HG03378 (cell line): ENCODE measurements around the gene CHMP6.

ENCODE experiments used
- ATAC-seq: cut with Tn5 transposase; IDR thresholded peaks from one replicate; pipeline ENCODE4 v1.9.1; 2021; ENCODE audit warnings: mild to moderate bottlenecking, moderate library complexity; ENCODE audit not compliant: unreplicated experiment

Gene CHMP6

DNA sequence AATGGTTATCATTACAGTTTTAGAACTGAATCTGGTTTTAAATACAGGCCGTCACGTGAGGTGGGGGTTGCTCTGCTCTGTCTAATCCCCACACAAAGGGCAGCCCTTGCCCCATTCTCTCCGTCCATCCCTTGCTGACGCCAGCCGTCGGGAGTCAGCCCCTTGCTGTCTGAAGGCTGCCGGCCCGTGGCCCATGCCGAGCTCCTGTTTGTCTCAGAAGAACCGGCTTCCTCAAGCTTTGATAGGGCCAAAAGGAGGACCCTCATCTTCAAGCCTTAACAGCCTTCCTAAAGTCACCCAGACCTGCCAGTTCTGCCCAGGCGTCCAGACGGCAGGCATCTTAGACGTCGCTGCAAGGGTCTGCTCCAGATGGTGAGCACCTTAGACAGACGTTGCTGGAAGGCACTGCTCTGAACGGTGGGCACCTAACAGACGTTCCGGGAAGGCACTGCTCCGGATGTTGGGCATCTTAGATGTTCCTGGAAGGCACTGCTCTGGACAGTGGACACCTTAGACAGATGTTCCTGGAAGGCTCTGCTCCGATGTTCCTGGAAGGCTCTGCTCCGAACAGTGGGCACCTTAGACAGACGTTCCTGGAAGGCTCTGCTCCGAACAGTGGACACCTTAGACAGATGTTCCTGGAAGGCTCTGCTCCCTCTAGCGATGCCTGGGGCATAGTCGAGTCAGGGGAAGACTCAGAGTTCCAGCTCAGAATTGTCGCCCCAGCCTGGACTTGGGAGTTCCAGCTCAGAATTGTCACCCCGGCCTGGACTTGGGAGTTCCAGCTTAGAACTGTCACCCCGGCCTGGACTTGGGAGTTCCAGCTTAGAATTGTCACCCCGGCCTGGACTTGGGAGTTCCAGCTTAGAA, 35.1 kb upstream of the CHMP6 start:
- no peak for ATAC-seq

DNA sequence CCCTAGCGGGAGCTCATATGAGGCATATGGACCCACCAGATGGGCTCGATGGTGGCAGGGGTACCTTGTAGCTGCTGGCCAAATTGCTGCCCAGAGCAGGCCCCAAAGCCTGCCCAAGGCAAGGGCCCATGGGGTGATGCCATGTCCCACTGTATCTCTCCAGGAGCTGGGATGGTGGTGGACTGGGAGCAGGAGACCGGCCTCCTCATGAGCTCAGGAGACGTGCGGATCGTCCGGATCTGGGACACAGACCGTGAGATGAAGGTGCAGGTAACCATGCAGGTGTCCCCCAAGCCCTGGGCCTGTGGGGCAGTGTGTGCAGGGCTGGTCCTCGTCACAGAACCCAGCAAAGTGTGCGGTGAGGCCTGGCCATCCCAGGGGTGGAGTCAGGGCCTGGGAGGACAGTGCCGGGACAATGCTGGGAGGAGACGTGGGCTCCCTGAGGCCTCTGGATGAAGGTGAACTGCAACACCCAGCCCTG, 34.1 kb upstream of the CHMP6 start:
- ATAC-seq: no peak

DNA sequence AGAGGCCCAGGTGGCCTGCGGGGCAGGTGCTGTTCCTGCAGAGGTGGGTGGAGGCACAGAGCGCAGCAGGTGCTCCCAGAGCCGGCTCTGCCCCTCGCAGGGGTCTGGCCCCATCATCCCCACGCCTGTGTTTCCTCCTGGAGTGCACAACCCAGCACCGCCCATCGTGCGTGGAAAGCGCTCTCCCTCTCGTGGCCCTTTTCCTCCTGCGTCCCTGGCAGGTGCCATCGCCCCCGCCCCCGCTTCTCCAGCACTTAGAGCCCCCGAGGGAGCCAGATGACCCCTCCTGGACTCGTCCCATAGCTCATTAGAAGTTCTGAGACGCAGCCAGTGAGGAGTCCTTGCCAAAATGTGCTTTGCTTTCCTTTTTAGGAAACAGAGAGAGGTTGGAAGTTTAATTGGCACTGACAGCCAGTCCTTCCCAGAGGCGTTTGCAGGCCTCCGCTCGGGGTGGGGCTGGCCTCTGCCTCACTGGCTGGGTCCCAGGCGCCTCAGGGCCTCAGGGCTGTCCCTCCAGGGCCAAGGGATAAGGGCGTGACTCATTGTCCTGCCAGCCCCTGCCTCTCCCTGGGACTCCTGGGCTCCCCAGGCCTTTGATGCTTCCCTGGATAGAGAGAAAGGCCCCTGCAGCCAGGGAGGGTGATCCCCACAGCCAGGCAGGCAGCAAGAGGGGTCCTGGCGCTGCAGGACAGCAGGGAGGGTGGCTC, 32.2 kb upstream of the CHMP6 start:
- no peak for ATAC-seq

DNA sequence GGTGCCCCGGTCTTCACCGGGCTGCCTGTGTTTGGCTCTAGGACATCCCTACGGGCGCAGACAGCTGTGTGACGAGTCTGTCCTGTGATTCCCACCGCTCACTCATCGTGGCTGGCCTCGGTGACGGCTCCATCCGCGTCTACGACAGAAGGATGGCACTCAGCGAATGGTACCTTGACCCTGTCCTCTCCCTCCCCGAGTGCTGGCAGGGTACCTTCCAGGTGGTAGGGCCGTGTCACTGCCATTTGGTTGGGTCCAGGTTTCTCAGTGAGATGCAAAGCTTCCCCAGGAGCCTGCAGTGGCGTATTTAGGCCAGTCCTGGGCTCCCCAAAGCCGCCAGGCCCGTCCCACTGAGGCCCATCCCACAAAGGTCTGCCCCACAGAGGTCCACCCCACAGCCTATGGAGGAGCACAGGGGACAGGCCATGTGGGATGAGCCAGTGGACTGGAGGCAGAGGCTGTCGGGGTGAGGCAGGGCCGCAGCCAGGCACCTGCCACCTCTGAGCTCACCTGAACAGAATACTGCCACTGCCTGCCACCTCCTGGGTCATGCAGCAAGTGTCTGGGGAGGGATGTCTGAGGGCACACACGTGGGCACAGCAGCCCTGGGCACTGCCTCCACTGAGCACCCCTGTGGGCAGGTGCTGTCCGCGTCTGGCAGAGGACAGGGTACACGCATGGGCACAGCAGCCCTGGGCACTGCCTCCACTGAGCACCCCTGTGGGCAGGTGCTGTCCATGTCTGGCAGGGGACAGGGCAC, 31.4 kb upstream of the CHMP6 start:
- ATAC-seq: no peak

DNA sequence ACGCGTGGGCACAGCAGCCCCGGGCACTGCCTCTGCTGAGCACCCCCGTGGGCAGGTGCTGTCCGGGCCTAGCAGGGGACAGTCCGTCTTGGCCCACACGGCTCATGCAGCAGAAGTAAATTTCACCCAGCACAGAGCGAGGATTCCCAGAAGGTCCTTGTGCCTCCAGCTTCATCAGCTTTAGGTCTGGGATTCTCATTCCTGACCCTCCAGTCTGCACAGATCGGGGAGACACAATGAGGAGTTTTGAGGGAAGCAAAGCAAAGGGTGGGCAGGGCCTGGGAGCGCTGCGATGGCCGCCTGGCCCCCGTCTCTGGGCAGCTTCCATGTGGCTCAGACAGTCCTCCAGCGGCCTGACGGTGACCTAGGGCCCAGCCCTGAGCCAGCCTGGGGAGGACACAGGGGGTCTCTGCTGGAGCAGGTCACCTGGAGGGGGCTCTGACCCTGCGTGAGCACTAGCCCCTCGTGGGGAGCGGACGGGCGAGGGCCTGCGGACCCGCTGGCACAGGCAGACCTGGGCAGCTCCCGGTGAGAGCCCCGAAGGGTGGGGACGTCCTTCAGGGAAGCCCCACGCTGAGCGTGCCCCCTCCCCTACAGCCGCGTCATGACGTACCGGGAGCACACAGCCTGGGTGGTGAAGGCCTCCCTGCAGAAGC, 30.7 kb upstream of the CHMP6 start:
- ATAC-seq: no peak

DNA sequence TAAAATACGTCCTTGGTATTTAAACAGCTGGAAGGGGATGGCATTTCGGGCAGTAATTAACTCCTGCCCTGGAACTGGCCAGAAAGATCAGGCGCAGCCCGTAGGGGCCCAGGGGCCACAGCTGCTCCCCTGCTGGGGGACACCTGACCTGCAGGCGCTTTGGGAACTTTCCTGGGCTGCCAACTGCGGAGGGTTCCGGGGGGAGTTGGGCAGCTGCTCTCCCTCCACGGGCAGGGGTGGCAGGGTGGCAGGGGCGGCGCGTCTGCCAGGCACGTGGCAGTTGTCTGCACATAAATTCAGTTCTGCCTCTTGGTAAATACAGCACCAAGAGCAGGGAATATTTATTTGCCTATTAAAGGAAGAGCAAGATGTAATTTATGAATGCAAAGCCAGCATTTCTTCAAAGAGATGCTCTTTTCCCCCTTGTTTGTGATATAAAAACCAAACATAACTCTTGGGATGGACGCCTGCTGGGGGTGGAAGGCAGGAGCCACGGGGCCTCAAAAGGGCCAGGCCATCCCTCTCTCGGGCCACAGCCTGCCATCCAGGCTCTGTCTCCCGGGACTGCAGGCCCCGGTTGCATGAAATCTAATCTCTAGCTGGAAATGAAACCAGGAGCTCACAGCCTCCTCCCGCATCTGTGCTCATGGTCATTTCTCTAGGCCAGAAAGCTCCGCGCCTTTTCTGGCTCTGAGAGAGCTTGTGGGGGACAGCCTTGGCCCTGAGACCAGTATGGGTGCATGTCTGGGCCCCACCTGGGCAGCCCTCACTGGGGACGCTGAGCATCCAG, 29.9 kb upstream of the CHMP6 start:
- ATAC-seq: no peak

DNA sequence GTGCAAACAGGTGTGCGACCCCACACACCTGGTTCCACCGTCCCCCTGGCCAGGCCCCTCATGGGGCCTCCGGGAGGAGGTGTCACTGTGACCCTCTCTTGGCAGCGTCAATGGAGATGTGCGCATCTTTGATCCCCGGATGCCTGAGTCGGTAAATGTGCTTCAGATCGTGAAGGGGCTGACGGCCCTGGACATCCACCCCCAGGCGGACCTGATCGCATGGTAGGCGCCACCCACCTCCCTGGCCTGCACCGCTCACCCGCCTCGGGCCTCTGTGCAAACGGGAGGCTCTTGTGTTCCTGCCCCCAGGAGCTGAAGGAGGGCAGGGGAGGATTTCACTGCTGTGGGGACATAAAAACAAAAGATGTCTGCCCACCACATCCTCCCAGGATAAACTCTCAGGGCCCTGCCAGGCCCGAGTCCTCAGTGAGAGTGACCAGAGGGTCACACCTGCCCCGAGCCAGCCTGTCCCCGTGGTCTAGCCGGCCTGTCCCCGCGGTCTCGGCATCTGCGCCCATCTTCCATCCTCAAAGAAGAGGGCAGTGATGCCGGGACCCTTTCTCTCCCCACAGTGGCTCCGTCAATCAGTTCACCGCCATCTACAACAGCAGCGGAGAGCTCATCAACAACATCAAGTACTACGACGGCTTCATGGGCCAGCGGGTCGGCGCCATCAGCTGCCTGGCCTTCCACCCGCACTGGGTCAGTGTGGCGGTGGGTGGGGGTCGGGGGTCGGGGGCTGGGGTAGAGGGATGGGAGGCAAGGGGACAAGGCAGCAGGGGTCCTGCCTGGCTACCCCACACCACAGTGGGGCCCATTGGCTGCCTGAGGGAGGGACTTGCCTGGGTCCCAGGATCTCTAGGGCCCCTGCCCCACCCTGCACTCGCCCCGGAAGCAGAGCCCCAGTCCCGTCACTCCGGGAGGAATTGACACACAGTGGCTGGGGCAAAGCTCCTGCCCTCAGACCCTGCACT, 29.0 kb upstream of the CHMP6 start:
- no peak for ATAC-seq

DNA sequence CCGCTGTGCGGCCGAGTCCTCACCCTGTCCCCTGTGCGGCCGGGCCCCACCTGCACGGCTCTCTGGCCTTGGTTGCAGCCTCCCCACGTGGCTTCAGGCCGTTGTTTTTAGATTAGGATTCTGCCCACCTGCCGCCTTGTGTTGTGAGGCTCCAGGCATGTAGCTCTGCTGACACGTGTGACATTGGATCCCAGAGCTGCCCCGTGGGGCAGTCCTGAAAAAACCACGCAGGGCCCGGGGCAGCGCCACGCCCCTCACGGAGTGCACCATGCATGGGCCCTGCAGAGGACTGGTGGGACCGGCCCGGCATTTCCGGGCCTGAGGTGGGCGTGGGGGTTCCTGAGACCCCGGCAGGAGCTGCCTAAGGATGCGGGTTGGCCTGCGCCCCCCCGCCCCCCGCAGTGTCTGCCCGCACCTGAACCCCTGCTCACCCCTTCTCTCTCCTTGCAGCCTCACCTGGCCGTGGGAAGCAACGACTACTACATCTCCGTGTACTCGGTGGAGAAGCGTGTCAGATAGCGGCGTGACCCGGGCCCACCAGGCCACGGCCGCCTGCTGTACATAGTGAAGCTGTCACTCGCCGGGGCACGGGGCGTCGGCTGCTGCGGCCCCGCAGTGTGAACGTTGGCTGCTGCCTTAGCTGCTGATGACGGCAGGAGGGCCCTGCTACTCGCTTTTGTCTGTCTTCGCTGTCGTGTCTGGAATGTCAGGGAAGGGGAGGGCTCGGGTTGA, 27.7 kb upstream of the CHMP6 start:
- ATAC-seq: no peak

DNA sequence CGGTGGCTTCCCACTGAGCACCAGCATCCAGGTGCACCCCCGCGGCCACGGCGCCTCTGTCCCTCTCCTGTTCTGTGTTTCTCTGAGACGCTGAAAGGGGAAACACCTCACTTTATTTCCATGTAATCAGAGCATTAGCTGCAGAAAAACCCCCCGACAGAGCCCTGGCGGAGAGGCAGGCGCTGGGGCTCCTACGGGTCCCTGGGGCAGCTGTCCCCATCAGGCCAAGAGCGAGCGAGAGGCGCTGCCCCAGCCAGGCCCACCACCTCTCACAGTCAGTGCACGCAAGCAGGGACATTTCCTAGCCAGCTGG, 27.1 kb upstream of the CHMP6 start:
- no peak for ATAC-seq

DNA sequence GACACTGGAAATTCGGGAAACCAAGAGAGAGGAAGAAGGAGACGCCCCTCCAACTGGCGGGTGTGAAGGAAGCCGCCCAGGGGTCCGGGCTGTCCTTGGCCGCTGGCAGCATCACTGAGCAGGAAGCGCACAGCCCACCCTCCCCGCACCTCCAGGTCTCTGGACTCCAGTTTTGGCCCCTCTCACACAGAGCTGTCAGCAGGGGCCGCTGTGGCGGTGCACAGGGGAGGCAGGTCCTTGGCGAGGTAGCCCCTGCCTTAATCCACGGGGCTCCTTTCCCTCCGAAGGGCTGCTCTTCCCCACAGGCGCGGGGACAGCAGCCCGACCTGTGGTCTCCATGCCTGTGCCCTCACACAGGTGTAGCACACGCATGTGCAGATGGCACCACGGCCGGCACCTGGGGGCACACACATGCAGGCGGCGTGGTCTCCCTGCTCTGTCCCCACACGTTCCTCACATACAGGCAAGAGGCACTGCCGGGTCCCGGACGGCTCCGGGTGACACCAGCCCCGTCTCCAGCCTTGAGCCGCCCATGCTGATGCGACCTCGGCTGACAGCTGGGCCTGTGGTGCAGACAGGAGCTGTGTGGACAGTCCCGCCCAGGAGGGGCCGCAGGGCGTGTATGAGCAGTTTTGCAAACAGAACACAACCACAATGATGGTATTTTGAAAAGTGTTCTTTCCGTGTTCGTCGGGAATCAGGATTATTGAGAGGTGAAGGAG, 26.6 kb upstream of the CHMP6 start:
- no peak for ATAC-seq

DNA sequence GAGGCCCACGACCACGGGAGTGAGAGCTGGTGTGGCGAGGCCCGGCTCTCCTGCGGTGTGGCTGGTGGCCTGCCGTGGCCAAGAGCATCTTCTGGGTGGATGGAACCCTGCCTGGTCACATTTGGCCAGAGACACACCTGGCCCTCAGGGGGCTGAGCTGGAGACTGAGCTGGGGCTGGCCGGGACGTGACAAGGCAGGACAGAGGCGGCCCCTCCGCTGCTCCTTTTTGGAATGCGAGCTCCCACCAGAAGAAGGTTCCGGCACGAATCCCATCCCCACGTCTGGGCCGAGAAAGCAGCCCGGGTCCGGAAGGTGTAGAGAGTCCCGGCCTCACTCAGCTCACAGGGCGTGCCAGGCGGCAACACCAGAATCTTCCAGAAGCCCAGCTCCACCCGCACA, 26.0 kb upstream of the CHMP6 start:
- no peak for ATAC-seq

DNA sequence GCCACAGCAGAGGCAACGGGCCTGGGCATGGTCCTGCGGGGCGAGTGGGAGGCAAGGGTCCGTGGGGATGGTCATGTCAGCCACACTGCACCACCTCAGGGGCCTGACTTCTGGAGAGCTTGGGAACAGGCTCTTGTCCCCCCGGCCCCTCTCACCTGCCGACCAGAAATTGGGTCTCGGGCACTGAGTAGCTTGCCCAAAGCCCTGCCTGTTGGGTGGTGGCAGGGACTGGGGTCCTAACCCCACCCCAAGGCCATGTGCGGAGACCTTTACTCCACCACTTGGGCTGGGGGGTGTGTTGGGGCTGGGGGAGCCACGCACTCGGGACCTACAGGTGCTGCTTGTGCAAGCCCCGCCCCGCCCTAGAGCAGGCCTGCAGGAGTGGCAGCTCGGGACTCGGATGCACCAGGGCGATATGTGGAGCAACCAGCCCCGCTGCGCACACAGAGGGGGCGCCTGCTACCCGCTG, 24.2 kb upstream of the CHMP6 start:
- ATAC-seq: no peak

DNA sequence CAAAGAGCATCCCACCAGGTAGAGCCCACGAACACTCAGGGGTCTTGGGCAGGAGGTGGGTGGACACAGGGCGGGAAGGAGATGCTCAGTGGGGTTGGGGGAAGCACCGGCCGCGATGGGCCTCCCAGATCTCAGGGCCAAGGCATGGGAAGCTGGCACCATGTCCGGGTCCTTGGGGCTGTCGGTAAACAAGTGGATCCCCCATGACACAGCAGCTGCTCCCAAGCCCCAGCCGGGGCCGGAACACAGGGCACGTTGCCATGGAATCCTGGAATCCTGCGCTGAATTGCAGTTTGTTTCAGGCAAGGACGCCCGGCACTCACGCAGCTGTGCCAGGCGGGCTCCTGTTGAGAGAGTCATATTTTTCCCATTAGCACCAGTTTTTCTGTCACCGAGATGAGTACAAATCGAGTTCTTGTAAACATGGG, 23.0 kb upstream of the CHMP6 start:
- ATAC-seq: no peak

DNA sequence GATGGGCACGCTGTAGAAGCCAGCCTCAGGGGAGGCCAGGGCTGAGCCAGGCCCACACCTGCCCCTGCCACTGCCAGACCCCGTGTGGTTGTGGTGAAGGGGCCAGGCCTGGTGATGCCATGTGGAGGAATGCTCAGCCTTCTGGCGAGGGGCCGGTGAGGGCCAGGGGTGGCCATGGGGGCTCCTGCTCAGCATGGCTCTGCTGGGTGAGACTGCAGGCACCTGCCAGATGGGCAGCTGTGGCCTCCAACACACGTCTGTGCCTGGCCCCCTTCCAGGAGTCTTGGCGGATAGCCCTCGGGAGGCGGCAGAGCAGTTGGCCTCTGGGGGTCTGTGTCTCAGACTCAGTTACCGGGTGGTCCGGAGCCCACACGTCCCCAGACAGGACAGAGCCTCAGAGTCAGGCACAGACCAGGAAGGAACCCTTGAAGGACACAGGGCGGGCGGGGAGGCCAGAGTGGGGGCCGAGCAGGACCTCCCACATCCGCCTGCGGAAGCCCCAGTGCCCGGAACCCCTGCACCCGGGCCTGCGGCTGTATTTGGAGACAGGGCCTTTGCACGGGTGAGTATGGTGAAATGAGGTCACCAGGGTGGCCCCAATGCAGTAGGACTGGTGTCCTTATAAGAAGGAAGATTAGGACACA, 22.5 kb upstream of the CHMP6 start:
- ATAC-seq: no peak

DNA sequence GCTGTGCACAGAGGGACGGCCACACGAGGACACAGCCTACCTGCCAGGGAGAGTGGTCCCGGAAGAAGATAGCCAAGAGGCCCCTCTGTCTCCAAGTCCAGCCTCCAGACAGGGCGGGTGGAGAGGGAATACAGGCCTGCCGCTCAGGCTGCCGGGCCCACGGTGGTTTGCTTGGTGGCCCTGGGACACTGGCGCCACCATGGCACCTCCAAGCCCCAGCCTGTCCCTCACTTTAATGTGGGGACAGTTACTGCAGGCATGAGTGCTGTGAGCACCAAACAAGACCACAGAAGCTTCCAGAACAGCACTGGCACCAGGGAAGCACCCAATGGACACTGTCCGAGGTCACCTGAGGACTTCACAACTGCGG, 22.0 kb upstream of the CHMP6 start:
- ATAC-seq: no peak

DNA sequence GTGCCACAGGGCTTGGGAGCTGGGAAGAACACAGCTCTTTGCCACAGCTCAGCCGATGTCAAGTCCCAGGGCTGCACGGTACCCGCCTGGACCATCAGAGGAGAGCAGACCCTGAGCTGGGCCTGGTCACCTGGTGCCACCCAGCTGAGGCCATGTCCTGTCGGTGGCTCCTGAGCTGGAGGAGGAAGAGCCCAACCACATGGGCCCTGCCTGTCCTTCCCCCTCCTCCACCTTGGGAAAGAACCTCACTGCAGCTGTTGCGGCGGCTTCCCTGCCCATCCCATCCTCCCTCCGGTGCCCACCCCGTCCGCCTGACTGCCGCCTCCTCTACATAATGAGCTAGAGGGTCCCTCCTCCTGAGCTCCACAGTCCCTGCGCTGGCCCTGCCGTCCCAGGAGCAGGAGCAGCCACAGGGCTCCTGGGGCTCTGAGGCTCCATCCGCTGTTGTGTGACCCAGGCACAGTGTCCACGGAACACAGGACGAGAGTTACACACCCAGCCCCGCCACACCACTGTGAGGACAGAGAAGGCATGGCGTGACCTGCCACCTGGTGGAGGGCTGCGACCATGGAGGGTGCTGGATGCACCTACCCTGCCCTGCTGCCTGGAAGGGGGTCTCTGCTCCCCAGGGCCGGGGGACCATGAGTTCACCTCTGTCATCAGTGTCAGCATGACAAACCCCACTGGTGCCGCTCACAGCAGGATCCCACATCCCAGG, 21.4 kb upstream of the CHMP6 start:
- ATAC-seq: no peak
